ENCODE measurements around the gene ACAP3.

DNA sequence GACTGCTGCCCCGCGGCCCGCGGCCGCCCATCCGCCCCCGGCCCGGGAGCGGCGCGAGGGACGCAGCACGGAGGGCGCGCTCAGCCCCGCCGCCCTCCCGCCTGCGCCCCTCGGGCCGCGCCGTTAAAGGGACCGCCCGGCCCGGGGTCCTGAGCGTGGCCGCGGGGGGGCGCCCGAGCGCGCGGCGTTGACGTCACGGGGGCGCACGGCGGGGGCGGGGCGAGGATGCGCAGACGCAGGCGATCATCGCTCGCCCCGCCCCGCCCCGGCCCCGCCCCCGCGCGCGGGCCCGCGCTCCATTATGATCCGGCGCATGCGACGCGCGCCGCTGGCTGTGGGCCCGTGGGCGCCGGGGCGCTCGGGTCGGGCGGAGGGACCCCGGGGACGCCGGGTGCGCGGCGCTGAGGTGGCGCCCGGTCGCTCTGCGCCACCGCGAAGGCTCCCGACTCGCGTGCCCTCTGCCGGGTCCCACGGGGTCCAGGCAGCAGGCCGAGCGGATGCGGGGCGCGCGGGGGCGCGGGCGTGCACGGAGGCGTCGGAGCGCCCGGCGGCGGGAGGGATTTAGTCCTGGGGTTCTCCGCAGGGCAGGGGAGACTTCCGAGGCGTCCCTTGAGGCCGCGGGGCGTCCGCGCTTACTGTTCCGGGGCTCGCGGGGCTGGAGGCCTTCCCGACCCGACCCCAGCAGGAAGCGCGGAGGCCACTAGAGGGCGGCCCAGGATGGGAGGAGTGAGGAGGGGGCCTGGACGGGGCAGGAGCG is 41.7 kb upstream of the ACAP3 start, which contains the start of gene DVL1:
- TF ChIP-seq ELF4 (IDR thresholded peaks at IDR 0.05) (no peak), PKNOX1 (IDR thresholded peaks at IDR 0.05) (no peak), TARDBP (IDR thresholded peaks at IDR 0.05) (no peak), FOXM1 (IDR thresholded peaks at IDR 0.05; ENCODE audit: borderline replicate concordance) (no peak), HDGF (IDR thresholded peaks at IDR 0.05; ENCODE audit: borderline replicate concordance) (no peak), BHLHE40 (IDR thresholded peaks at IDR 0.05; ENCODE audit: borderline replicate concordance) (no peak), ZNF384 (IDR thresholded peaks at IDR 0.05) (no peak)

Measured in HEK293T (cell line).